Uterus (tissue), 4 donors: ENCODE measurements around the gene UBQLN2. TPM values are rescaled to one million over a fixed set of nuclear protein-coding genes. Genes with fewer than 3 reads are reported as not detected.
"Not testable (repeated sequence)": the region's sequence is repeated elsewhere in the genome, so short reads cannot be mapped to it uniquely, and the experiment has no call there.

Source experiments
- DNase-seq, 2 donors: peaks; one replicate each; pipeline ENCODE4 v3.0.0-alpha.2; 2019 to 2020
- H3K27ac ChIP-seq, 2 donors: fragments of 200-600 bp; sonication (generic); 1 replicate in 1 of 2; 2 replicates in 1 of 2; pipeline ENCODE4 v1.5.1; 2016 to 2018
- H3K27me3 ChIP-seq, 2 donors: fragments of 200-600 bp; sonication (generic); one replicate each; pipeline ENCODE4 v1.5.1; 2018 to 2019; ENCODE audit warnings: control low read depth in 1 of 2
- H3K36me3 ChIP-seq, 2 donors: fragments of 200-600 bp; sonication (generic); one replicate each; pipeline ENCODE4 v1.5.1; 2019; ENCODE audit warnings: control low read depth in 1 of 2
- H3K4me1 ChIP-seq, 2 donors: fragments of 200-600 bp; sonication (generic); one replicate each; pipeline ENCODE4 v1.5.1; 2018 to 2019; ENCODE audit warnings: control low read depth in 1 of 2
- H3K4me3 ChIP-seq, 2 donors: fragments of 200-600 bp; sonication (generic); 1 replicate in 1 of 2; 2 replicates in 1 of 2; pipeline ENCODE4 v1.5.1; 2018 to 2019; ENCODE audit warnings: mild to moderate bottlenecking in 1 of 2
- H3K9me3 ChIP-seq, 2 donors: fragments of 200-600 bp; sonication (generic); one replicate each; pipeline ENCODE4 v1.5.1; 2019; ENCODE audit warnings: control low read depth in 1 of 2
- CTCF ChIP-seq, 4 experiments: fragments of 200-600 bp in 2 of 4; fragments of 450-650 bp in 2 of 4; sonication (generic) in 2 of 4; IDR thresholded peaks; one replicate each; pipeline ENCODE4 v1.5.1; 2016 to 2019; ENCODE audit warnings: antibody characterized with exemption in 4 of 4, mild to moderate bottlenecking in 2 of 4, moderate library complexity in 1 of 4
- POLR2A ChIP-seq, 2 donors: fragments of 450-650 bp; IDR thresholded peaks; one replicate each; pipeline ENCODE4 v1.6.1; 2016; ENCODE audit warnings: antibody characterized with exemption in 2 of 2, mild to moderate bottlenecking in 1 of 2, moderate library complexity in 1 of 2
- intact Hi-C: fragments of 100-400 bp; cut with DNase I; formaldehyde crosslinking; loops from one replicate; pipeline ENCODE4 v1.15.1; 2023; ENCODE audit warnings: low total_unique reads
- total RNA-seq, 4 donors: library from RNA; depleted of rRNA in 3 of 4; stranded (reverse); fragments of >200 nt in 3 of 4; gene quantifications; one replicate each; pipeline versions ENCODE4 v1.1.0 to v1.2.4, GENCODE V29; 2014 to 2023
- donor health status: DM: yes; HTN: yes; CAD: no.

The UBQLN2 gene
- total RNA-seq, 4 donors from 2014 or later, result 6.7 to 41.6 (median 18.2) TPM

- H3K4me3 ChIP-seq, result no peak overlapping the region
- H3K4me1 ChIP-seq, result peaks cover 0 to 3% of the 10 kb centered on the region in 2 donors
- no peak for DNase-seq
- H3K27ac ChIP-seq, result no peak overlapping the region
- no peaks in the 10 kb centered on the region for H3K27me3 ChIP-seq
- no peaks in the 10 kb centered on the region for H3K36me3 ChIP-seq
- intact Hi-C loops, result no loop called here
- TF ChIP-seq CTCF (IDR thresholded peaks at IDR 0.05), result no peak
- TF ChIP-seq POLR2A (IDR thresholded peaks at IDR 0.05), result no peak
- no peaks in the 10 kb centered on the region for H3K9me3 ChIP-seq
These were observed 6.1 kb downstream of the UBQLN2 start for GRCh38 chrX:56569378-56570057.

- TF ChIP-seq CTCF (IDR thresholded peaks at IDR 0.05) (no peak), POLR2A (IDR thresholded peaks at IDR 0.05) (no peak)
- H3K36me3 ChIP-seq, result no peaks in the 10 kb centered on the region
- H3K9me3 ChIP-seq, result no peaks in the 10 kb centered on the region
- no peak overlapping the region for H3K4me3 ChIP-seq
- no peaks in the 10 kb centered on the region for H3K4me1 ChIP-seq
- intact Hi-C loops, result no loop called here
- no peak for DNase-seq
- no peak overlapping the region for H3K27ac ChIP-seq
- H3K27me3 ChIP-seq, result no peaks in the 10 kb centered on the region
These were observed 9.5 kb downstream of the UBQLN2 start for GRCh38 chrX:56572975-56573374.

DNA sequence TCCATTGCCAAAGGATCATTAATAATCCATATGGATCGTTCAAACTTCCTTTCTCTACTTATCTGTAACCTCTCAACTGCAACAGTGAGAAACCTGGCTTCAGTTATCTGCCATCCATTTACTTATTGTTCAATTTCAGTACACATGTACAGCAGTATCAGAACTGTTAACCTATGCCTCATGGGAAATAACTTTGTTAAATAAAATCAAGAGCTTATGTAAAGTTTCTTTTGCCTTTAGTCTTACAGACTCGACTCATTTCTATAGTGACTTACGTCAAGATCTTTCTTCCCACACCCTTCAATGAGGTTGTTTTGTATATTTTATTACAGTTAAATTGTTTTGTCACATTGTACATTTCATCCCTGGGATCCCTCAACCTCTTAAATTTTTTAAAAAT is 11.4 kb downstream of the UBQLN2 start:
- intact Hi-C loops, result no loop called here
- Histone ChIP-seq H3K36me3 (no peaks in the 10 kb centered on the region), H3K27me3 (no peaks in the 10 kb centered on the region), H3K4me3 (no peak overlapping the region), H3K27ac (no peak overlapping the region), H3K4me1 (no peaks in the 10 kb centered on the region), H3K9me3 (no peaks in the 10 kb centered on the region)
- no peak for DNase-seq
- TF ChIP-seq CTCF (IDR thresholded peaks at IDR 0.05) (no peak), POLR2A (IDR thresholded peaks at IDR 0.05) (no peak)

GRCh38 chrX:56576721-56577120 is 13.3 kb downstream of the UBQLN2 start:
- TF ChIP-seq POLR2A (IDR thresholded peaks at IDR 0.05) (no peak), CTCF (IDR thresholded peaks at IDR 0.05) (no peak)
- no peaks in the 10 kb centered on the region for H3K4me1 ChIP-seq
- H3K9me3 ChIP-seq, result no peaks in the 10 kb centered on the region
- no peaks in the 10 kb centered on the region for H3K27me3 ChIP-seq
- H3K27ac ChIP-seq, result no peak overlapping the region
- no peak for DNase-seq
- no peaks in the 10 kb centered on the region for H3K36me3 ChIP-seq
- no peak overlapping the region for H3K4me3 ChIP-seq
- intact Hi-C loops, result no loop called here

GRCh38 chrX:56588397-56589188 is 25.2 kb downstream of the UBQLN2 start:
- DNase-seq, result no peak
- Histone ChIP-seq H3K36me3 (no peaks in the 10 kb centered on the region), H3K4me1 (no peaks in the 10 kb centered on the region), H3K4me3 (no peak overlapping the region), H3K9me3 (no peaks in the 10 kb centered on the region), H3K27me3 (no peaks in the 10 kb centered on the region), H3K27ac (no peak overlapping the region)
- intact Hi-C loops, result no loop called here
- TF ChIP-seq CTCF (IDR thresholded peaks at IDR 0.05) (no peak), POLR2A (IDR thresholded peaks at IDR 0.05) (no peak)

DNA sequence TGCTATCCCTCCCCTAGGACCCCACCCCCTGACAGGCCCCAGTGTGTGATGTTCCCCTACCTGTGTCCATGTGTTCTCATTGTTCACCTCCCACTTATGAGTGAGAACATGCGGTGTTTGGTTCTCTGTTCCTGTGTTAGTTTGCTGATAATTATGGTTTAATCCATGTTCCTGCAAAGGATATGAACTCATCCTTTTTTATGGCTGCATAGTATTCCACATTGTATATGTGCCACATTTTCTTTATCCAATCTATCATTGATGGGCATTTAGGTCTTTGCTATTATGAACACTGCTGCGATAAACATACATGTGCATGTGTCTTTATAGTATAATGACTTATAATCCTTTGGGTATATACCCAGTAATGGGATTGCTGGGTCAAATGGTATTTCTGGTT is 28.4 kb downstream of the UBQLN2 start:
- H3K9me3 ChIP-seq, DNase-seq, H3K27me3 ChIP-seq, H3K36me3 ChIP-seq, intact Hi-C loops, H3K4me1 ChIP-seq, H3K27ac ChIP-seq, H3K4me3 ChIP-seq: not testable (repeated sequence)
